CD4-positive, alpha-beta T cell treated with Interleukin-15 for 1 hour (primary cell): ENCODE results near the gene SETD4.

Source experiments
- DNase-seq: peaks from one replicate; pipeline ENCODE4 v3.0.0-alpha.2; 2020

Gene SETD4

DNA sequence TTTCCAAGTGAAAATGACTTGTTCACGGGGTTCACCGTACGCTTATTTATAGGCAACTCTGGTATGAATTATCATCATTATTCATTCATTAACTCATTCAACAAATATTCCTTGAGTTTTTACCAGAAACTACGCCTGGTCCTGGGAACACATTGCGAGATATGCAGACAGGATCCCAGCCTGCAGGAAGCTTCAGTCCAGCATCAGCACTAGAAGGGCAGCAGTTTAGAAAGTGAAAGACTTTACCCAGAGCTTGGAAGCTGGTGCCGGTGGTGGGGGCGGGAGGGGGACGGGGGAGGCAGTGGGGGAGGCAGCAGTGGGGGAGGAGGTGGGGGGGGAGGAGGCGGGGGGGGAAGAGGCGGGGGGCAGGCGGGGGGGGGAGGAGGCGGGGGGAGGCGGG, 55.9 kb downstream of the SETD4 start:
- no peak for DNase-seq

DNA sequence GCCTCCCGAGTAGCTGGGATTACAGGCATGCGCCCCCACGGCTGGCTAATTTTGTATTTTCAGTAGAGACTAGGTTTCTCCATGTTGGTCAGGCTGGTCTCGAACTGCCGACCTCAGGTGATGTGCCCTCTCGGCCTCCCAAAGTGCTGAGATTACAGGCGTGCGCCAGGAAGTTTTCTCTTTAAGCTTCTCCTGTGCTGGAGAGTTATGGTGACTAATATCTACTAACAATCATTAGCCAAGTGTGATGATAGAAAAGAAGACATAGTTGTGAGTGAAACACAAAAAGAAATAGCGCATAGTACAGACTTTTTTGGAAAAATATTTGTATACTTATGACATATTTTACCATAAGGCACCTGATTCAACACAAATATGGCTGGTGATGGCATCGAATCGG, 56.5 kb downstream of the SETD4 start:
- DNase-seq = no peak

DNA sequence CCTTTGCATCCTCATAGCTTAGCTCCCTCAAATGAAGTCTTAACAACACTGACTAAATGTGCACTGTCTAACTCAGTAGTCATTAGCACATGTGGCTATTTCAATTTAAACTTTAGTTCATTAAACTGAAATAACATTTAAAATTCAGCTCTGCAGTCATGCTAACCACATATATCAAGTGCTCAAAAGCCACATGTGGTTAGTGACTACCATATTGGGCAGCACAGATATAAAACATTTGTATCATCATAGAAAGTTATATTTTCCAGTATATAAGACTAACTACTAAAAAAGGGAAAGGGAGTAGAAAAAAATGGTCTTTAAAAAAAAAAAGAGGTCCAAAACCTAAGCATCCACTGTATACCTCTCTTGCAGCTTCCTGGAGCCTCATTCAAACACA, 64.1 kb downstream of the SETD4 start:
- DNase-seq = no peak

DNA sequence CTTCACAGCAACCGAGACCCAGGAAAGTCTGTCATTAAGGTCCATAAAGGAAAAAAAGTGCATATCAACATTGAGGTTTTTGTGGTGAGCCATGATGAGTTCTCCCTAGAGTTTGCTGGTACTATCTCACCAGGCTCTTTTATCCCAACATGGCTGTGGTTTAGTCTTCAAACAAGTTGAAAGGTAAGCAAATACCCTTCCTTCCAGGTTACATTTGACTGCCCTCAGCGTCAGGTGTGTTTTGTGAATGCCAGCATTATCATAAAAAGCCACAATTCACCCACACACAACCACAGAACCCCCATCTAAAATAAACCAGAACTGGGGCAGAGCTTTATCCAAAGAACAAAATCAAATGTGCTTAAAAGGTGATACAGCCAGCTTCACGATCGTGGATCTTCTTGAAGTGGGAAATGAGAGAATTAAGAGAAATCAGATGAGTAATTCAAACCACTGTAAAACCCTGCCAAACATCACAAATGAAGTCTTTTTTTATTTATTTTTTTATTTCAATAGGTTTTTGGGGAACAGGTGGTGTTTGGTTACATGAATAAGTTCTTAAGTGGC, 64.7 kb downstream of the SETD4 start:
- DNase-seq = no peak

DNA sequence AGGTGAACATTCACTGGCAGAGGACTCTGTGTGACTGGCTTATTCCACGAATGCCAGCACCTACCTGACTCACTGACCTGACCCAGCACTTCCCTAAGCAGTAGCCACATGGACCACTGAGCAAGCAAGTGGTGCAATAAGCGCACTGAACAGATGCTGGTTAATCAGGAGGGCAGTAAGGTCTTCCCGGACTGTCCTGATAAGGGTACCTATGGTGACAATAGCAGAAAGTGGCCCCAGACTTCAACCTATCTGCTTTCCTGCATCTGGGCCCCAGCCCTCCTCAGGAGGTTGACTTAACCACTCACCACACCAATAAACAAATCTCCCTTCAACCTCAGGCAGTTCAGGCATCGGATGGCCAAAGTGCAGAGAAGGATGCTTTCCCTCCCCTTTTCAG, 65.7 kb downstream of the SETD4 start:
- no peak for DNase-seq

DNA sequence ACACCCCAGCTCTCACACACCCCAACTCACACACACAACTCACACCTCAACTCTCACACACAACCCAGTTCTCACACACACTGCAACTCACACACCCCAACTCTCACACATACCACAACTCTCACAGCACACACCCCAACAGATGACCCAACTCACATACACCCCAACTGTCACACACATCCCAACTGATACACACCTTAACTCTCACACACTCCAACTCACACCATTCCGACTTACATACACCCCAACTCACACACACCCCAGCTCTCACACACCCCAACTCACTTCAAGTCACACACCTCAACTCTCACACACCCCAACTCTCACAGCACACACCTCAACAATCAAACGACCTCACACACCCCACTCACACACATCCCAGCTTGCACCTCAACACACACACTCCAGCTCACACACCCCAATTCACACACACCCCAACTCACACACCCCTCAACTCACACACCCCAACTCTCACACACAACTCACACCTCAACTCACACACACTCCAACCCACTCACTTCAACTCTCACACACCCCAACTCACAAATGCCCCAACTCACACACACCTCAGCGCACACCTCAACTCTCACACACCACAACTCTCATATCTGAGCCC, 66.3 kb downstream of the SETD4 start:
- no peak for DNase-seq

DNA sequence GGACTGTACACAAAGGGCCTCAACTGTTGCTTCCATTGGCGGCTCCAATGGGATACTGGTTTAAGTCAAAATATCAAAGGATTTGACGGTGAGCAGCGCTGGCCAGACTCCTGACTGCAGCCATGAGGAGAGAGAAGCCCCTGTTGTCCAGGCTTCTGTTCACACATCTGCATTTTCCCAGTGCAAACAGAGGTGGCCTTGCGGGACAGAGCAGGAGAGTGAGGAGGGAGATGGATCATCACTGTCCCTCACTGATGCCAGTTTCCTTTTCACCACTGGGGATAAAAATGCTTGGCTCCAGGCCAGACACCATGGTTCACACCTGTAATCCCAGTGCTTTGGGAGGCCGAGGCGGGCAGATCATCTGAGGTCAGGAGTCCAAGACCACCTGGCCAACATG, 69.2 kb downstream of the SETD4 start:
- DNase-seq = no peak

DNA sequence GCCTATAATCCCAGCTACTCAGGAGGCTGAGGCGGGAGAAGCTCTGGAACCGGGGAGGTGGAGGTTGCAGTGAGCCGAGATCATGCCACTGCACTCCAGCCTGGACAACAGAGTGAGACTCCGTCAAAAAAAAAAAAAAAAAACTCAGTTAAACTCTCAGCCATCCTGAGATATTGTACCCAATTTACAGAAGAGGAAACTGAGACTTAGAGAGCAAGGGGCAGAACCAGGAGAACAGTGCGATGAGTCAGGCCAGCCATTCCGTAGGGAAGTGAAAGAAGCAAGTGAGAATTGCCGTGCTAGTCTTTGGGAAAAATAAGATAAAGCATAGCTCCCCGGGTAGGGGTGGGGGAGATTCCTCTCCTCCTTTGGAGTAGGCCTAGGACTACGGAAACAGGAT, 69.7 kb downstream of the SETD4 start:
- DNase-seq = no peak

DNA sequence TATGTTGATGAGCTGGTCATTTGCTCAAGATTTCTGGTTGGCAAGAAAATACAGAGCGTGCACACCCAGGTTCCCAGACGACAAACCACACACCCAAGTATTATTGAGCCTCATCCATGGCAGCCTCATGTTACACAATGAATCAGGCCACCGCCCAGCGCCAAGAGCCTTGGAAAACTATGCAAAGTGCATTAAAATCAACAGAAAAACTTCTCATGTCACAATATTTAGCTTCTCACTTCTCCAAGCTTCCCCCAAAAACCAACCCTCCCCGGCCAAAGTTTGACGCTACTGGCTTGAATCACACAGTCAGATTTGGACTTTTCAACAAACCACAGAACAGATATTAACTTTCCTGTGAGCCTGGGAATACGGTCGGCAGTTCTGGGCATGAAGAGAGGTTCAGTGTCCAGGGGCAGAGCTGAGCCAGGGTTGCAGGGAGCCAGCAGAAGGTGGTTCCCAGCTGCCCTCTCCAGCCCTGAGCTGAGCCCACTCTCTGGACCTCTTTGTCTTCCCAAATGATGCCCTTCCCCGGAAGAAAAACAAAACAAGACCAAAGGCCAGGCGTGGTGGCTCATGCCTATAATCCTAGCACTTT, 71.1 kb downstream of the SETD4 start:
- no peak for DNase-seq

DNA sequence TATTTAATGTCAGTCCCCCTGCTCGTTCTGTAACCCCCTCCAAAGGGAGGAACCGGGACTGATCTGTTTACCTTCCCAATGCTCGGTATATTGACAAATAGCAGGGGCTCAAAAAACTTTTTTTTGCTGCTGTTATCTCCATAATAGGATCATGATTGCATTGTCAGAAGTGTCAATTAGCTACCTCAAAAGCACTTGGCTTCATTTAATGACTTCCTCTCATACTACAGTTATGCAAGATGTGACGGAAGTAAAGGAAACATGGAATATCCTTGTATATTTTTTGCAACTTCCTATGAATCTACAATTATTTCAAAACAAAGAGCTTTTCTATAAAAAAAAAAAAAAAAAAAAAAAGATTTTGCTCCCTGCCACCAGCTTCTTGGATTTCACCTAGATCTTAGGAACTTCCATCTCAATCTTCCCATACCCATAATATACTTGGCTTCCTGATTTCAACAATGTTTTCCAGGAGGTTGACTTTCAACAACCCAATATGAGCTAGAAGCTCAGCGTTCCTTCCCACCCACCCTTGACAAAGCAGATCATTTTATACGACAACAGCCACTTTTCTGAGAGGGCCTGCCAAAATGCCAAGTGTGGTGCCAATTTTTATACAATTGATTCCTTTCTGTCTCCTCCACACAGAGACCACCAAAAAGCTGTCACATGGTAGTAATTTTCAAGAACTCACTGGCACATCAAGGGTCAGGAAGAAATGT, 71.7 kb downstream of the SETD4 start:
- DNase-seq = no peak

DNA sequence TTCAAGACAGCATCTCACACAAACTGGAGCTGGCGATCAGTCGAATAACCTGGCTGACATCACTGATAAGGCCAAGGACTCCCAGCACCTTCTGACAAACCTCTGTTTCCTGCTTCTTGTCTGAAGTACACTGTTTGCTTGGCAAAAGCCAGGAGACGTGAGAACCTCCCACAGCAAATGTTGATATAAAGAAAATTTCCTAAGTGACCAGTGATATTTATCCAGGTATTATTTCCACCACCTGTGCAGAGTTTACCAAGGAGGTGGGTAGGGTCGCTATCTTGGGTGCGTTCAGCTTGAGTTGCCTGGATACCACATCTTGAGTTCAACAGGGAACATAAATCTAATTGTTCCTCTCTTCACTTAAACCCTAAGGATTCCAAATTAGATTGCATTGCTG, 72.9 kb downstream of the SETD4 start:
- DNase-seq = no peak

DNA sequence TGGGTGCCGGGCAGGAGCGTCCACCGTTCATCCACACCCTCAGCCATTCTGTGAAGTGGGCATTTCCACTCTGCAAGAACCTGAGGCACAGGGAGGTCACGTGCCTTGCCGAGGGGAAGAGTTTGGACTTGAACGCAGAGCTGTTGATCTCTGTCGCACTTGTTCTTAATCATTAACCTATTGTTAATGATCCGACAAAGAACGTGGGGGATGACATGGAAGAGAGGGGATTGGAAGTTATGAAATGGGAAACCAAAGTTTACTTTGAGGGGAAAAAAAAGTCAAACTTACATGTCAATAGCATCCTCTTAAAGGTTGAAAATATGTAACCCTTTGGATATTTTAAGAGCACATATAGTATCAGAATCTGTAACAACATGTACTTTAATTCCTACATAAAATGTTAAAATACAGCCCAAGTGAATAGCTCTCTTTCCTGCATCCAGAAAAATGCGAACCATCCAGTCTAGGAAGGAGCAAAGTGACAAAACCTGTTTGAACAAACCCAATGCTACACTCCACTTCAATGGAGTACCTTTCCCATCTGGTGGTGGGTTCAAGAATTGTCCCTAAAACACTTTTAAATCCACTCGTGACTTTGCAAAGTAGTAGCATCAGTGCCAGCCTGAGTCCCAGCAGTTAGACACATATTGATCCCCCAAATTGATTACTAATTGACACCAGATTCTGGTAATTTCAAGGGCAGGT, 75.5 kb downstream of the SETD4 start:
- DNase-seq = no peak
